HG02678 (cell line): Measurements from ENCODE around the gene BPIFA3.

ENCODE experiments used
- ATAC-seq: cut with Tn5 transposase; IDR thresholded peaks from one replicate; pipeline ENCODE4 v1.9.1; 2021; ENCODE audit warnings: mild to moderate bottlenecking, moderate library complexity; ENCODE audit not compliant: unreplicated experiment

BPIFA3 gene

DNA sequence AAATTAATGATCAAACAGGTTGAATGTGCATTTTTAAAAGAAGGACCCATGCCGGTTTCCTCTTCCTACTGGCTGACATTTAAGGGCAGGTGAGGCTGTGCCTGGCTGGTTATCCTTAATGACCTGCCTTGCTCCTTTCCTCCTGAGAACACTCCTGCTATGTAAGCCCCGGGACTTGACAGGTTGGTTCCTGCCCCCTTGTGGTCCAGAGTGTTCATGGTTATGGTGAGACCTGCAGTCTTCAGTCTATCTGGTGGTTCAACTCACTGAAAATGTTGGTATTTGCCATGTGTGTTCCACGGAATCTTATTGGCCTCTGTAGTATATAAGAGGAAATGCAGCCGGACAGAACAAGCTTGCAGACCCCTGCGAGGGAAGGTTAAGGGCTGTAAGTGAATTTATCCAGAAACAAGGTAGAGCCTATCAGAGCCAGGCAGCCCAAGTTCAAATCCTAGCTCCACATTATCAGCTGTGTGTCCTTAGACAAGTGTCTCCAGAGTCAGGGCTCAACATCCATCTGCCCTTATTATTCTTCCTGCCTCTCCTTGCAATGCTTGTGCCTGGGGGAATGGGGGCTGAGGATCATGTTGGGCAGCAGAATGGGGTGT, 5.2 kb upstream of the BPIFA3 start:
- no peak for ATAC-seq

DNA sequence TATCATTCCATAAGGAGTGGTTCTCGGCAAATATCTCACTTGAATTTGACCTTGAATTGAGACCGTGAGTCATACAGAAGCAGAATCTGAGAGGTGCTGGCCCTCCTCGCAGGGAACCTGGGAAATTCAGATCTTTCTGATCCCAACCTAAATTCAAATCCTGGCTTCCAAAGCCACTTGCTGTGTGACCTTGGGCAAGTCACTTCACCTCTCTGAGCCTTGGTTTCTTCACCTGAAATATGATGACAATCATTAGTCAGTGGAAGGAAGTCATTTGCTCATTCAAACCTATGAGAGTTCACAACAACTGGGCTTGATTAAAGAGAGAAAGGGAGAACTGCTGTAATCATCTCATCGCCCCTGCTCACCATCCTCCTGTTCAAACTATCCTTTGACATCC, 7.2 kb downstream of the BPIFA3 start:
- ATAC-seq, result no peak

DNA sequence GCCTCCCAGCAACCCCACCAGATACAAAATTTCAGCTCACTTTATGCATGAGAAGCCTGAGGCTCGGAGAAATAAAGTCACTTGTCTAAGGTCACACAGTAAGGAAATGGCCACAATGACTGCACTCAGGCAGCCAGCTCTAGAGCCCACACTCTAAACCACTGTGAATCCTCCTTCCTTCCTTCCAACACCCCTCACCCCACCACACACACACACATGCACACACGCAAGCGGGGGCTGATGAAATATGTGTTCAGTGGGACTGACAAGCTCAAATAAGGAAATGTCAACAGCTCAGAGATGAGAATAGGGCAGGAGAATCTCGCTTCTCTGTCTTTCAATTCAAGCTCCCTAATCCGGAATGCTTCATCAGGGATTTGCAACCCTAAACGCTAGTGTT, 12.7 kb downstream of the BPIFA3 start:
- ATAC-seq, result no peak

DNA sequence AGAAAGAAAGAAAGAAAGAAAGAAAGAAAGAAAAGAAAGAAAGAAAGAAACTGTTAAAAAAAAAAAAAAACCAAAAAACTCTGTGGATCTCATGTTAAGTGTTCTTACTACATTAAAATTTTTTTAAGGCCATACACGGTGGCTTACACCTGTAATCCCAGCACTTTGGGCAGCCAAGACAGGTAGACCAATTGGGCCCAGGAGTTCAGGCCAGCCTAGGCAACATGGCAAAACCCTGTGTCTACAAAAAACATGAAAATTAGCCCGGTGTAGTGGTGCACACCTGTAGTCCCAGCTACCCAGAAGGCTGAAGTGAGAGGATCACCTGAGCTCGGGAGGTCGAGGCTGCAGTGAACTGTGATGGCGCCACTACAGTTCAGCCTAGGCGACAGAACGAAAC, 14.1 kb downstream of the BPIFA3 start:
- no peak for ATAC-seq

DNA sequence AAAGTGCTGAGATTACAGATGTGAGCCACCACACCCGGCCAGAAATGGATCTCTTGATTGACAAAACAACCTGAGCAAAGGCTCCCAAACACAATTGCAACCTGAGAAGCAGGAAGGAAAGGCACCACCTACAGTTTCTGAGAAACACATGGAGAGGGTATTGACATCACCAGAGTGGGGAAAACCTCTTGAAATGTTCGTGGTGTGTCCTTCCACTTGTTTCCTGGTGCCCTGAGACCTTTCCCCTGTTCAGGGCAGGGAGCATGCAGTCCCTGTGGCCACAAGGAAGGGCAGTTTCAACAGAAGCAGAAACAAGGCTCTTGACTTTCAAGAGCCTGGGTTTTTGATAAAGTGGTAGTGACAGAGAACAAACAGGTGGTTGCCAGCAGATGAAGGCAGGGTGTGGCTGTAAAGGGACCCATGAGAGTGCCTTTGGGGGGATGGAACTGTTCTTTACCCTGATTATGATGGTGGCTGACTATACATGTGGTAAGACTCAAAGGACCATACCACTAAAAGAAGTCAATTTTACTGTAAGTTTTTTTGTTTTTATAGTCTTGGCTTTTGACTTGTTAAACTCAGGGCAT, 15.4 kb downstream of the BPIFA3 start:
- ATAC-seq, result no peak

DNA sequence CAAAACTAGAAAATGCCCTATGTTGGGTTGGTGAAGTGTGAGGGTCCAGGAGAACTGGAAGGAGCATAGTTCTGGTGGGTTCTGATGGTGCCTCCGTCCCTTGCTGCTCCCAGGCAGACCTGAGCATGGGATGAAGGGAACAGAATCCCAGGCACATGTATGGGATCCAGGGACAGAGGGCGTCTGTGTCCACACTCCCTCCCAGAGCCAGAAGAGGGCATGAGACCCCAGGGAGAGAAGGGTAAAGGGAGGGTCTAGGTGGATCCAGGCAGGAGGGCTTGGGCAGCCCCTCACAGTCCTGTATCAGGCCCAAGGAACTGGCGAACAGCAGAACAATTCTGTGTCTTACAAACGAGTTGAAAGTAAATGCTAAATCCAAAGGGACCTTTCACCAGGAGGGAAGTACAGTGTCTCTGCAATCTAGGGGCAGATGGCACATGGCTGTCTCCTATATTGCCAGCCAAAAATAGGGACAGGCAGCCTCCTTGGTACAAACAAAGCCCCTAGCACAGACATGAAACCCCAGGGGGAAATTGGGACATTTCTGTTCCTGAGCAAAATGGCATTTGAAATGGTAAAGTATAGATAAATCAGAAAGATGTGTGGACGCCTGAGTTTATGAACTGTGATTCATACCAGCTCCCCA, 16.1 kb downstream of the BPIFA3 start:
- ATAC-seq, result no peak

DNA sequence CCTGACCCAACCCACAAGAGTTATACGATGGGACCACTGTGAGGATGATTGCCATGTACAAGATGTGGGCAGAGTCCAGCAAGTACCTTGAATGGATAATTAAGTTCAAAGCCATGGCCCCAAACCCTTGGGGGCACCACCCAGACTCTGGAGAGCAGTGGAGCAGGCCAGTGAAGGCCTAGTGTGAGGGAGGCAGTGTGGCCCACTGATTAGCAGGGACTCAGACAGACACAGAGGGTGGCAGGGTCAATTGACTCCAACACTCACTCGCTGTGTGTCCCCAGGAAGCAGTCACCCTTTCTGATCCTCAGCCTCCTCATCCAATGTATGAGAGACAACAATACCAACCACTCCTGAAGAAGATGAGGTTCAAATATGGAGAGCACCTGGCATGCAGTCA, 16.9 kb downstream of the BPIFA3 start:
- ATAC-seq, result no peak

DNA sequence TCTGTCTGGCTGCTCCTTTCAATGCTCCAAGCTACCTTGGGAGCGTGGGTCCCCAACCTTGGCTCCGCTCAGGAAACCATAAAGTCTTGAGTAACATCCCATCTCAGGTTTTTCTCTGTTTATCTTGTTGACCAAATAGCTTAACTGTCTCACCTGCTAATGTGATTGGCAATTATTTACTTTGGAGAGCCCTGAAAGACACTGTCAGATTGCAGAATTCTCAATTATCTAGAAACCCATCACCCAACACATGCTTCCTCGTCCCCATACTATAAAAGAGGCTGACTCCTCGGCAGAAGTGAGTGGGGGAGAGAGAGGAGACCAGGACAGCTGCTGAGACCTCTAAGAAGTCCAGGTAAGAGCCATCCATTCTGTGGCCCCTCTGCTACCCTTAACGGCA, 18.5 kb downstream of the BPIFA3 start, which contains the start of gene BPIFA1:
Gene BPIFA1, plus strand, starts transcription at position 301 of the 400 bp plus-strand sequence. CDS start 1,716 bp downstream, outside the sequence.
- ATAC-seq, result no peak

DNA sequence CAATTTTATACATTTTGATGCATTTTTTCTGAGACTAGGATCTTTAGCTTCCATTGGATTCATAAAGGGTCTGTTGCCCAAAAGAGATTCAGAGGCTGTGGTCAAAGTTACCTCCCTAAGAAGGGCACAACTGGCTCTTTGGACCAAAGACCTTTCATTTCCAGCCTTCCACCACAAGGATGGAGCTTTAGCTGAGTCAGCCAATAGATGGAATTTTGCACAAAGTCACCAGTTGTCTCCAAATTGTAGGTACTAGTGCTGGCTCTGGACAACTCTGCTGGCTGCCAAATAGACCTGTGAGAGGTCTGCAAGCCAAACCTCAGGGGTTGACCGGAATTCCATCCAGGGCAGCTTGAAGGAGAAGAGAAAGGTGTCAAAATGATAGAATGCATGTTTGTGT, 19.2 kb downstream of the BPIFA3 start:
- ATAC-seq, result no peak

DNA sequence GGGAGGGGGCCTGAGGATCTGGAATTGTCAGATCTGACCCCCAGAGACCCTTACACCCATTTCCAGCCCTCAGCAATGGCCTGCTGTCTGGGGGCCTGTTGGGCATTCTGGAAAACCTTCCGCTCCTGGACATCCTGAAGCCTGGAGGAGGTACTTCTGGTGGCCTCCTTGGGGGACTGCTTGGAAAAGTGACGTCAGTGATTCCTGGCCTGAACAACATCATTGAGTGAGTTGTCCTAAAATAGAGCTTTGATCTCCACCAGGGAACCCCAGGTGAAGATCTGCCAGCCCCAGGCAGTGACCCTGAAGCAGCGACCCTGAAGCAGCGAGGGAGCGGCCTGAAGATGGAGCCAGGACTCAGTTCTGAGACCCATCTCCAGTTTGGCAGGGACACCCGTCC, 20.8 kb downstream of the BPIFA3 start:
- no peak for ATAC-seq

DNA sequence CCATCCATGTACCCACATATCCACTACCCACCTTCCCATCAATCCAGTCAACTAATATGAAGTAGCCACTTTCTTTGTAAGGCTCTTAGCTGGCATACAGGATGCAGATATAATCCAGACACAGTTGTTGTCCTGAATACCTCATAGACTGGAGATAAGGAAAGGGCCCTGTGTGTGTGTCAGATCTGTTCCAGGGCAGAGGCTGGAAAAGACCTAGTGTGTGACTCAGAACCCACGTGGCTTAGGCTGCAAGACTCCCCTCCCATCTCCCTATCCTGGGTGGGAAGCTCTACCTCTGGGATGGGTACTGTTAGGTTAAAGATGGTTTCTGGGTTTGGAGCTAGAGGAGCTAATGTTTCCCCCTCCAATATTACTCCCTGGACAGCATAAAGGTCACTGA, 22.3 kb downstream of the BPIFA3 start:
- no peak for ATAC-seq

DNA sequence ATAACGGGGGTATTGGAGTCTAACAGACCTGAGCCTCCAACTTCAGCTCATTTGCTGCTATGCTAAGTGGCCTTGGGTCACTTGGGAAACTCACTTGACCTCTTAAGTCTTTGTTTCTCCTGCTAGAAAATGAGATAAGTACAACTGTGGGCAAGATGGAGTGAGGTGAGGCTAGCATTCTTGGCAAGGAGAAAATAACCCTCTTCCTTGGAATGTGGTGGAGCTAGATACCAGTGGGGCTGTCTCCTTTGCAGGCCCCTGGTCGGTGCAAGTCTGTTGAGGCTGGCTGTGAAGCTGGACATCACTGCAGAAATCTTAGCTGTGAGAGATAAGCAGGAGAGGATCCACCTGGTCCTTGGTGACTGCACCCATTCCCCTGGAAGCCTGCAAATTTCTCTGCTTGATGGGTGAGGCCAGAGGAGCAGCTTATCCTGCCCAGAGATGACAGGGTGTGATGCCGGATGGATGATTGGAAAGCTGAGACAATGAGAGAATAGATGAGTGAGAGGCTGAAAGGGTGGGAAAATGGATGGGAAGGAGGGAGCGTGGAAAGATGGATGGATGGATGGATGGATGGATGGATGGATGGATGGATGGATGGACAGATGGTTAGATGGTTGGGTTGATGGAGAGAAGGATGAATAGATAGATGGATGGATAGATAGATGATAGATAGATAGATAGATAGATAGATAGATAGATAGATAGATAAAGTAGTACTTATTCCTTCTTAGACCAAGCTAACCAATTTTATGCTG, 23.0 kb downstream of the BPIFA3 start:
- ATAC-seq, result no peak

DNA sequence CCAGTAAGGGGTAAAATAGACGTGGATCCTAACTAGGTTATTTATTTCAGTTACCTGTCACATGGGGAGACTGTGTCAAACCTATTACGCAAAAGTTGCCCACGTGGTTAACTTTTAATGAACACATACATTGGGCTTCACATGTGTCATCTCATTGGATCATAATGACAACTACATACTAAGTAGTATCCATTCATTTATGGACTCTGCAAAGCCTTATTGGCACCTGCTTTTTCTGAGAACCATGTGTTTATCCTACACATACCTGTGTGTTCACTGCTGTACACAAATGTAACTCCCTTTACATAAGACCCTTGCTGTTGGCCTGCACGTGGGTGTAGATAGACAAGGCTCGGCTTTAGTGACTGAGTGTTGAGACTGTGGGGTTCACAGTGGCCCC, 23.8 kb downstream of the BPIFA3 start:
- no peak for ATAC-seq

DNA sequence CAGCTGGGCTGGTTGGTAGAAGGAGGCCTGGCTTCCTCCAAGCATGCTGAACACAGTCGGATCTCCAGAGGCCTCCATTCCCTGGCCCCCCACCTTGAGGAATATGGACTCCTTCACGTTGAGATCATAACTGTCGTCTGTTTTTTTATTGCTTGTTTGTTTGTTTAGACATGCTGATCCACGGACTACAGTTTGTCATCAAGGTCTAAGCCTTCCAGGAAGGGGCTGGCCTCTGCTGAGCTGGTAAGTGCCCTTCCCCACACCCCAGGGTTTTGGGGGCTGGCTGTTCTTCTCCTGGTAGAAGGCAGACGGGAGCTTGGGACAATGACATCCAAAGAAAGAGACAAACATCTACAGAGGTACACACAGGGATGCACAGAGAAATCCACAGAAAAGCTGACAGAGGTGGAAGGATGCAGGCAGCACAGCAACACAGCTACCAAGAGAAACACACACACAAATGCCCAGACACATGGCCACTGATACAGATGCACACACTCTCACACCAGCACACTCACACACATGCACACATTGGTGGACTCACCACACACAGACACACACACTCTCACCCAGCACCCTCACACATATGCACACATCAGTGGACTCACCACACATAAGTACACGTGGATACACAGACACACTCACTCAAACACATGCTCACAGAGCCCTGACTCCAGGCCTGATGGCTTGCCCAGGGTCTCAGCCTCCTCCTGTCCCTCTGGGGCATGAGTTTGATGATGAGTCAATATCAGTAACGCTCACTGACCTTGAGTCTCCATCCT, 25.4 kb downstream of the BPIFA3 start:
- no peak for ATAC-seq

DNA sequence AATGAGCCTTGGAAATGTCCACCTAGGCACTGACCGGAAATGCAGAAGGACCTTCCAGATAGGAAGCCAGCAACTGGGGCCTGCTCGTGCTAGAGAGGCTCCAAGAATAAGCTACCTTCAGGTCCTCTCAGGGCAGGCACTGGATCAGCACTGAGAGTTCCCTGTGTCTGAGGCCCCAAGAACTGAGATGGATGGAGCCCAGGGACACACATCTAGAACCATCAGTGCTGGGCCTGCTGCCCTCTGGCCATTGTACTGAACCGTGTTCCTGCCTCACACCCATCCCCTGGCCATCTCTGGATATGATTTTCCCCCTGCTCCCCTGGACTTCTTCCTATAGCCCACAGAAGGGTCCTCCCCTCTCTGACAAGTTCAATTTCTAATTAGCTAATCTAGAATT, 28.9 kb downstream of the BPIFA3 start:
- ATAC-seq, result no peak

DNA sequence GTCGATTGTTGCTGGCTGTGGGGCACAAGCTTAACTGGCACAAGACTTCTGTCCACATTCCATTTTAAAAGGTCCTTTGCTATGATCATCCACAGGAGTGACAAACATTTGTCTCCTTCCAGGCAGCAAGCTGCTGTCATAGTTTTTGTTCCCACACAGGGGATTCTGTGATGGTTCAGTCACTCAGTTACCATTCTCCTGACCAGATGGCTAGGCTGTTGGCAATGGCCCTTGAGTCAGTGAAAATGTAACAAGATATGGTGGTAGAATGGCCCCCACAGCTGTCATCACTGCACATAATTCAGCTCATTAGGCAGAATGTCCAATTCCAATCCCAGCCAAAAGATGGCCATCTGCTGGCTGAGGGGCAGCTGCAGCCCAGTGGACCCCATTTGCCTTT, 32.3 kb downstream of the BPIFA3 start:
- no peak for ATAC-seq

DNA sequence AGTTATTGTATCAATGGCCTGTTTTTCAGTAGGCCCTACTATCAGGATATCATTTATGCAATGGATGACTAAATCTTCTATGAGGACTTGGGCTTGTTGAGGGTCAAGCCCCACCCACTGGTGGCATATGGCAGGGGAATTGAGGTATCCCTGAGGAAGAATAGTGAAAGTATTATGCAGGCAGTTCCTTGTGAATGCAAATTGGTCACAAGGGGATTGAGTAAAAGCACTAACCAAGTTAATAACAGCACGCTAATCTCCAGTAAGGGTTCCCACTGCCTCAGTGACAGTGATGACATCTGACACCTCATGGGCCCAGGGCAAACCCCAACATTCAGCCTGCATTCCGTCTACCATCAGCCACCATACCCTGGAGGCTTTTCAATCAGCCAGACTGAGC, 33.5 kb downstream of the BPIFA3 start:
- ATAC-seq, result no peak

DNA sequence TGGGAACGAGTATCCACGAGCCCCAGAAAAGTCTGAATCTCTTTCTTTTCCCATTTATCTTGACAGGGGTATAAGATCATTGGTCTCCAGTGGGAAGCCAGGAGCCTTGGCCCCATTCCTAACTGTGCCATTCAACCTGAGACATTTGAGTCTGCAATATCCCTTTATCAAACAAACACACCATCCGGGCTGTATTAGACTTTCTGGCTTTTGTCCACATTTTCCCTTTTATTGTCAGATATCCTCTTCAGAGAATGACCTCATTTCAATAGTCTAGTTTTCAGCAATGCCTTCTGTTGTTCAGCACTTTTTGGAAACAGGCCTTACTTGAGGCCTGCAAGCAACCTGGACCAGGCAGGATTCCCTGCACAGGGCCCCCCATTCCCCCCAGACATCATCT, 34.3 kb downstream of the BPIFA3 start:
- ATAC-seq, result no peak

DNA sequence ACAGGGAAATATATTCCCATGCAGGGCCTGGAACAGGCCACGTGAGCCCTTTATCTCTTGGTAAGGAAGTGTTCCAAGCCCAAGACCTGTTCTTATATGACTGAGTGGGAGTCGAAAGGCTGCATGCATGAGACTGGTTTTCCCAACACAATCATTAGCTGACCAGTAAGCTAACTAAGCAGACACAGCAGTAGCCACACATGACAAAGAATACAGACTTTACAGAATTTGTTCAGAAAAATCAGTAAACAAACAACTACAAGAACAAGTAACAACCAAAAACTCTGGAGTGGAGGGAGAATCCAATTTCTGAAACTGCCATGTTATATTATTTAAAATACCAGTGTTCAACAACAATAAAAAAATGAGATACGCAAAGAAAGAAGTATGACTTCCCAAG, 35.3 kb downstream of the BPIFA3 start:
- ATAC-seq, result no peak

DNA sequence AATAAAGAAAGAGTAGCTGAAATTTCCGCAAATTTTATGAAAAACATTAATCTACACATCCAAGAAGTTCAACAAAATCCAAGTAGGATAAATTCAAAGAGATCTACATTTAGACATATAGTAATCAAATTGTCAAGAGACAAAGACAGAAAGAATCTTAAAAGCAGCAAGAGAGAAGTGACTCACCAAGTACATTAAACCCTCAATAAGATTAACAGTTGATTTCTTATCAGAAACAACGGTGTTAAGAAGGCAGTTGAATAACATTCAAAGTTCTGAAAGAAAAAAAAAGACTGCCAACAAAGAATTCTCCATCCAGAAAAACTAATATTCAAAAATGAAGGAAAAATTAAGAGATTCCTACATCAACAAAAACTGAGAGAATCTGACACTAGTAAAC, 37.9 kb downstream of the BPIFA3 start:
- ATAC-seq, result no peak

DNA sequence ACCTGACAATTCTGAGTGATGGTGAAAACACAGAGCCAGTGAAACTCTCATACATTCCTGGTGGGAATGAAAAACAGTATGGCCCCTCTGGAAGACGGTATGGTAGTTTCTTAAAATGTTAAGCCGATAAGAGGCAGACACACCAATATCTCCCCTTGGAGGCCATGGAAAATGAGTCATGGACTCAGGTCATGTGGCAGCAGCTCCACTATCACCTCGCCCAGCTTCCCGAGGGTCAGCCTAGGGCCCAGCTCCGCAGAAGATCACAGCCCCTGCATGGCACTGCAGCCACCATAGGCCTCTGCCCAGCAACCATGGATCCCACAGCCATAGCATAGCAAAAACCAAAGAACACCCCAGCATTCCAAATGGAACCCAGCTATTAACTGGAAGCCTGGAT, 40.1 kb downstream of the BPIFA3 start:
- no peak for ATAC-seq
